Heart left ventricle (tissue), 13 donors: ENCODE data around the gene PHF2.

Experiments
- CTCF ChIP-seq, 12 donors: fragments of 200-600 bp; sonication (generic) in 4 of 12; IDR thresholded peaks; one replicate each; pipeline versions ENCODE4 v1.5.0 to v1.8.0; 2018 to 2022; ENCODE audit warnings: antibody characterized with exemption in 12 of 12, mild to moderate bottlenecking in 5 of 12
- POLR2A ChIP-seq, 2 donors: fragments of 450-650 bp; IDR thresholded peaks; one replicate each; pipeline ENCODE4 v1.6.1; 2017; ENCODE audit warnings: antibody characterized with exemption in 2 of 2, mild to moderate bottlenecking in 2 of 2, moderate library complexity in 2 of 2
- donor health status: ischemic (EF 13 %, LVEDD 7.1; RV severe dilation, severe dysfunction).
- donor health status: DM: no; HTN: yes; CAD: no.
- donor health status: DM: no; HTN: no; CAD: no.
- donor health status: ischemic (EF 25% LVEDD 6.9; RV normal size, moderate dysfunction).
- donor health status: ischemic (EF 25% LVEDD 5.7; RV mildly dilated, moderate dysfunction).
- donor health status: ischemic (EF 35%, LVEDD 5.7; RV mildly dilated, moderate dysfunction).
- donor health status: nonischemic (EF 11% LVEDD 7.7; RV severe dilation, severe dysfunction).
- donor health status: DM: yes; HTN: yes; CAD: no.
- donor health status: PGD.
- donor health status: ischemic (EF 29% LVEDD 5.4; RV normal size, mild dysfunction).
- donor health status: nonischemic (EF 23%, LVEDD 6.1; RV moderate dilation, normal function).

- TF ChIP-seq CTCF (IDR thresholded peaks at IDR 0.05): no peak
- TF ChIP-seq POLR2A (IDR thresholded peaks at IDR 0.05): no peak
Observed at GRCh38 chr9:93578844-93579243, 2.5 kb downstream of the PHF2 start.
